GM12892 (cell line): ENCODE data around the gene COMMD10.

ENCODE experiments used
- POLR2AphosphoS5 ChIP-seq: IDR thresholded peaks from 2 replicates; pipeline ENCODE4 v1.6.1; 2011; ENCODE audit warnings: low read depth, low read length, control low read depth
- TAF1 ChIP-seq: IDR thresholded peaks from 2 replicates; pipeline ENCODE4 v1.6.1; 2011; ENCODE audit warnings: low read depth, mild to moderate bottlenecking, control low read depth, low read length, borderline replicate concordance

DNA sequence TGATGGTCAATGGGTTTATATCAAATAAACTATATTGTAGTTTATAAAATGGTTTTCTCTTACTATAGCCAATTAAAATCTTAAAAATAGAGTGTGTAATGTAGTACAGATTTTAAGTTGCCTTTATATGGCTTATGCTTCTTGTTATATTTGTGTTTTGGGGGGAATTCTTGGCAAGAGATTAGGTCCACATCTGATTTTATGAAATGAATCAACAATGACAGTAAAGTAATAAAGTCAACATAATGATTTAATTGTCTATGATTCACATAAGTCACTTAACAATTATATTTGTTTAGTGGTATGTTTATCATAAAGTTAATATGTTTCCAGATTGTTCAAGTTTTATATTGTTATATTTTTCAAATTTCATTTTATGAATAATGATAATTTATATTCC lies 164.8 kb downstream of the COMMD10 start:
- TF ChIP-seq POLR2AphosphoS5, result no peak
- no peak for TF ChIP-seq TAF1
